ENCODE measurements around the gene POLD2.

The POLD2 gene

DNA sequence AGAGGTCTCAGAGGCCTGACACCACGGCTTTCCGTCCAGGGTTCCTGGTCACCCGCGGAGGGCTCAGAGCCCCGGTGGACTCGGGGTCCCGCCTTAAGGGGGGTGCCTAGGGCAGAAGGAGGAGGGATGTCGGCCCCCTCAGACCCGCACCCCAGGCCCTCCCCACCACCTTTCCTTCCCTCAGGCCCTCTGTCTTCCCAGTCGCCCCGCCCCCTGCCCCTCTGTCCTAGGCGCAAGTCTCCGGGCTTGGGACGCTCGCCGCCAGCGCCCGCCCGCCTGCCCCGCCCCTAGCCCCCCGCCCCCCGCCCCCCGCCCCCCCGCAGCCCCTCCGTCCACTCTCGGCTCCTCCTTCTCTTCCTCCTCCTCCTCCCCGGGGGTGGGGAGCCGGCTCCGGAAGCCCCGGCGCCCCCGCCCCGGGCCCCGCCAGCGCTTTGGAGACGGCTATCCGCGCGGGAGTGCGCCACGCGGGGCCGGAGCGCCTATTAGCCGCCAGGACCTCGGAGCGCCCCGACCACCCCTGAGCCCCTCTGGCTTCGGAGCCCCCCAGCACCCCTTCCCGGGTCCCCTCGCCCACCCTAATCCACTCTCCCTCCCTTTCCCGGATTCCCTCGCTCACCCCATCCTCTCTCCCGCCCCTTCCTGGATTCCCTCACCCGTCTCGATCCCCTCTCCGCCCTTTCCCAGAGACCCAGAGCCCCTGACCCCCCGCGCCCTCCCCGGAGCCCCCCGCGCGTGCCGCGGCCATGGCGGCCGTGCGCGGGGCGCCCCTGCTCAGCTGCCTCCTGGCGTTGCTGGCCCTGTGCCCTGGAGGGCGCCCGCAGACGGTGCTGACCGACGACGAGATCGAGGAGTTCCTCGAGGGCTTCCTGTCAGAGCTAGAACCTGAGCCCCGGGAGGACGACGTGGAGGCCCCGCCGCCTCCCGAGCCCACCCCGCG is 19.2 kb downstream of the POLD2 start, which contains the start of gene AEBP1:
Gene AEBP1 (plus strand): TSS at position 423 of the 937 bp plus-strand sequence. CDS start 321 bp downstream, at position 744.
- Histone ChIP-seq H3F3A (ENCODE audit: low read depth) (no peaks in the 10 kb centered on the region), H3K79me2 (ENCODE audit: insufficient read depth, low read length) (peaks cover 50% of the 10 kb centered on the region), H3K9me3 (ENCODE audit: insufficient read depth, low read depth, low read length) (no peaks in the 10 kb centered on the region), H3K9me2 (replicated peaks; ENCODE audit: low read depth, low read length) (no peaks in the 10 kb centered on the region), H2AFZ (ENCODE audit: low read length) (peak within 1 kb of the TSS; percentile 80), H3K36me3 (ENCODE audit: insufficient read depth, low read length) (no peaks in the 10 kb centered on the region), H3K4me2 (ENCODE audit: low read depth, low read length, poor library complexity, severe bottlenecking) (peak within 1 kb of the TSS; percentile 91), H3K4me3 (ENCODE audit: low read length, poor library complexity, severe bottlenecking) (peak within 1 kb of the TSS; percentile 94), H3K4me1 (ENCODE audit: insufficient read depth, low read length, poor library complexity, severe bottlenecking) (peaks cover 51% of the 10 kb centered on the region), H3K9ac (ENCODE audit: low read depth, low read length, poor library complexity, severe bottlenecking) (peak within 1 kb of the TSS; percentile 97), H4K20me1 (ENCODE audit: insufficient read depth, low read length, poor library complexity, severe bottlenecking) (peaks cover 33% of the 10 kb centered on the region), H3K27me3 (ENCODE audit: insufficient read depth, low read length, poor library complexity, severe bottlenecking) (no peaks in the 10 kb centered on the region)
- no peak for TF ChIP-seq EZH2phosphoT487 (IDR thresholded peaks at IDR 0.05; ENCODE audit: borderline replicate concordance)
- peak; percentile 31 for TF ChIP-seq CTCF (conservative IDR thresholded peaks at IDR 0.05; ENCODE audit: low read length)

- H3K27me3 ChIP-seq (ENCODE audit: insufficient read depth, low read length, poor library complexity, severe bottlenecking), result no peaks in the 10 kb centered on the region
- H3K9me3 ChIP-seq (ENCODE audit: insufficient read depth, low read depth, low read length), result no peaks in the 10 kb centered on the region
- H3K36me3 ChIP-seq (ENCODE audit: insufficient read depth, low read length), result no peaks in the 10 kb centered on the region
- H3K4me1 ChIP-seq (ENCODE audit: insufficient read depth, low read length, poor library complexity, severe bottlenecking), result peaks cover 54% of the 10 kb centered on the region
- no peak overlapping the region for H2AFZ ChIP-seq (ENCODE audit: low read length)
- TF ChIP-seq EZH2phosphoT487 (IDR thresholded peaks at IDR 0.05; ENCODE audit: borderline replicate concordance), result no peak
- no peak for TF ChIP-seq CTCF (conservative IDR thresholded peaks at IDR 0.05; ENCODE audit: low read length)
- H3K9me2 ChIP-seq (replicated peaks; ENCODE audit: low read depth, low read length), result no peaks in the 10 kb centered on the region
- H4K20me1 ChIP-seq (ENCODE audit: insufficient read depth, low read length, poor library complexity, severe bottlenecking), result peaks cover 29% of the 10 kb centered on the region
- H3K4me2 ChIP-seq (ENCODE audit: low read depth, low read length, poor library complexity, severe bottlenecking), result peak overlapping the region; percentile 2
- no peaks in the 10 kb centered on the region for H3F3A ChIP-seq (ENCODE audit: low read depth)
- peaks cover 44% of the 10 kb centered on the region for H3K79me2 ChIP-seq (ENCODE audit: insufficient read depth, low read length)
- peak overlapping the region; percentile 47 for H3K9ac ChIP-seq (ENCODE audit: low read depth, low read length, poor library complexity, severe bottlenecking)
- peak overlapping the region; percentile 47 for H3K4me3 ChIP-seq (ENCODE audit: low read length, poor library complexity, severe bottlenecking)
Measured at GRCh38 chr7:44103566-44103922, 19.8 kb downstream of the POLD2 start.

GRCh38 chr7:44102846-44103565 is 20.3 kb downstream of the POLD2 start:
- Histone ChIP-seq H2AFZ (ENCODE audit: low read length) (no peak overlapping the region), H3K36me3 (ENCODE audit: insufficient read depth, low read length) (no peaks in the 10 kb centered on the region), H3K9me2 (replicated peaks; ENCODE audit: low read depth, low read length) (no peaks in the 10 kb centered on the region), H3K27me3 (ENCODE audit: insufficient read depth, low read length, poor library complexity, severe bottlenecking) (no peaks in the 10 kb centered on the region), H3K4me3 (ENCODE audit: low read length, poor library complexity, severe bottlenecking) (no peak overlapping the region), H4K20me1 (ENCODE audit: insufficient read depth, low read length, poor library complexity, severe bottlenecking) (peaks cover 28% of the 10 kb centered on the region), H3K9ac (ENCODE audit: low read depth, low read length, poor library complexity, severe bottlenecking) (peak overlapping the region; percentile 47), H3K4me2 (ENCODE audit: low read depth, low read length, poor library complexity, severe bottlenecking) (peak overlapping the region; percentile 2), H3F3A (ENCODE audit: low read depth) (peaks cover 3% of the 10 kb centered on the region; the same call in 1 of the 2 replicates), H3K79me2 (ENCODE audit: insufficient read depth, low read length) (peaks cover 39% of the 10 kb centered on the region), H3K4me1 (ENCODE audit: insufficient read depth, low read length, poor library complexity, severe bottlenecking) (peaks cover 60% of the 10 kb centered on the region), H3K9me3 (ENCODE audit: insufficient read depth, low read depth, low read length) (no peaks in the 10 kb centered on the region)
- TF ChIP-seq CTCF (conservative IDR thresholded peaks at IDR 0.05; ENCODE audit: low read length) (no peak), EZH2phosphoT487 (IDR thresholded peaks at IDR 0.05; ENCODE audit: borderline replicate concordance) (no peak)

Measured in Loucy (cell line).